K562 (cell line): ENCODE results near the gene QKI. TPM values are rescaled to one million over a fixed set of nuclear protein-coding genes. Genes with fewer than 3 reads are reported as not detected.

ENCODE experiments used
- AFF1 ChIP-seq, 2 experiments: fragments of 450-650 bp; IDR thresholded peaks; 2 replicates each; pipeline ENCODE4 v1.6.1; 2018; ENCODE audit warnings: mild to moderate bottlenecking in 2 of 2, low read depth in 1 of 2; ENCODE audit not compliant: partially characterized antibody in 2 of 2
- CAMTA2 ChIP-seq: fragments of 250-450 bp; sonication (Bioruptor Pico); conservative IDR thresholded peaks from 2 replicates; pipeline ENCODE4 v1.5.1; 2022
- ERF ChIP-seq: fragments of 450-650 bp; formaldehyde crosslinking; IDR thresholded peaks from 2 replicates; pipeline ENCODE4 v1.4.0; 2020; ENCODE audit warnings: mild to moderate bottlenecking, mixed read lengths
- RBM14 ChIP-seq: fragments of 200-400 bp; formaldehyde crosslinking; IDR thresholded peaks from 2 replicates; pipeline ENCODE4 v1.6.1; 2018; ENCODE audit warnings: low read depth, mild to moderate bottlenecking, low read length, moderate library complexity, borderline replicate concordance; ENCODE audit not compliant: insufficient read depth
- SUPT5H ChIP-seq: fragments of 450-650 bp; IDR thresholded peaks from 2 replicates; pipeline ENCODE4 v1.6.1; 2016
- polyA plus RNA-seq, 8 experiments: library from polyadenylated mRNA; depleted of rRNA in 4 of 8; stranded (reverse) in 5 of 8; unstranded in 3 of 8; fragments of >200 nt; fragmentation: Nextera tagmentation in 2 of 8; fragmentation: Illumina TruSeq in 1 of 8; extraction: Ambion mirVana in 2 of 8; extraction: Trizol in 1 of 8; gene quantifications; 2 replicates each; pipeline versions ENCODE4 v1.2.1 to v1.2.3, GENCODE V29; 2011 to 2014; ENCODE audit warnings: inconsistent platforms in 1 of 8, missing spikeins in 1 of 8
- total RNA-seq, 7 experiments: library from RNA; depleted of rRNA in 6 of 7; stranded (reverse); fragments of >200 nt in 6 of 7; fragmentation: Illumina TruSeq in 2 of 7; extraction: Trizol in 2 of 7; gene quantifications; 2 replicates each; pipeline versions ENCODE4 v1.2.1 to v1.2.3, GENCODE V29; 2011 to 2021; ENCODE audit warnings: low replicate concordance in 1 of 7
- TF ChIP-seq, protein P1 (sequence below), 2 experiments: IDR thresholded peaks; 2 replicates each; pipeline ENCODE4 v1.6.1; 2011; ENCODE audit warnings: borderline replicate concordance in 1 of 2, control low read depth in 1 of 2, low read depth in 1 of 2, low read length in 1 of 2, mild to moderate bottlenecking in 1 of 2, mixed read lengths in 1 of 2, moderate library complexity in 1 of 2; ENCODE audit not compliant: insufficient read depth in 1 of 2, insufficient read length in 1 of 2, poor library complexity in 1 of 2, severe bottlenecking in 1 of 2; ENCODE audit errors: extremely low read depth in 1 of 2

Gene QKI
- total and polyA plus RNA-seq, 9 of the 15 experiments (the other 6 are each of a cell fraction or from before 2014, with no cell fraction given) = 20.4 to 215 (median 123) TPM

DNA sequence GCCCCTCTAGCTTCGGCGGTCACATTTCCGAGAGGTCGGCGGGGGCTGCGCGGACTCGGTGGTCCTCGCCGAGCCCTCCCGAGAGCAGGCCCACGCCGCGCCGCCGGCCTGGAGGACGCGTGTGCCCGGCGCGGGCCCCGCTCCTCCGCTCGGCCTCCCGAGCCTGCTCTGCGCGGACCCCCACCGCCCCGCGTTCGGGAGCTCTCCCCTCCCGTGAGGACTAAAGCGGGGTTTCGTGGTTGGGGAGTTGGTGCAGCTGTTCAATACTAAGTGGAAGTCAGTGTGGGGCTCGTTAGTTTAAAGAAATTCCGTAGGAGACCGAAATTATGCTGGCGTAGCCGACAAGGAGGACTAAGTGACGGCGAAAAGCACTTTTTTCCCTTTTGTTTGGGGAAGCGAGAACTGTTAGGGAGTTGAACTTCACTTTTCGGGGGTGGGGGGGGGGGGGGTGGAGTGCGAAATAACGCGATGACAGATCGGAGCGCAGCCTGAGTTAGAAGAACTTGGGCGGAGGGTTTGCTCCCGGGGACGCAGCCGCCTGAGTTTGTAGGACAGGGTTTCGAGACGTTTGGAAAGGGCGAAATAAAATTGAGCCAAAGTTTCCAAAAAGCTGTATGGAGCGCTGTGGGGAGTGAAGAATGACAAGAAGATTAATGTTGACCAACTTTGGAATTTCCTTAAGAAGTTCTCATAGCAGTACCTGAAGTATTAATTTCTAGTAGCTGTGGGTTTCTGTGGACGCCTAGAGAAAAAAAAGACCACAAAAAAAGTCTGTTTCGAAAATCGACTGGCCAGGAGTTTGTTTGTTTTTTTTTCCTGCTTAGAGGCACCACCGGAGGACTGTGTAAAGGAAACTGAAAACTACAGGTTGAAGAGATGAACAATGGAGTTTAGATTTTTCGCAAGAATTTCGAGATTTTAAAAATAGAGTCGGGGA, 1.4 kb downstream of the QKI start (continued):
- TF ChIP-seq ERF (CRISPR knock-in tag) = 0 out of 2 replicates have a peak, but pooled peaks have one; percentile 30
- TF ChIP-seq, protein P1, sequence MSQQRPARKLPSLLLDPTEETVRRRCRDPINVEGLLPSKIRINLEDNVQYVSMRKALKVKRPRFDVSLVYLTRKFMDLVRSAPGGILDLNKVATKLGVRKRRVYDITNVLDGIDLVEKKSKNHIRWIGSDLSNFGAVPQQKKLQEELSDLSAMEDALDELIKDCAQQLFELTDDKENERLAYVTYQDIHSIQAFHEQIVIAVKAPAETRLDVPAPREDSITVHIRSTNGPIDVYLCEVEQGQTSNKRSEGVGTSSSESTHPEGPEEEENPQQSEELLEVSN (IDR thresholded peaks at IDR 0.05; ENCODE audit: borderline replicate concordance in 1 of 2, extremely low read depth in 1 of 2, insufficient read depth in 1 of 2, insufficient read length in 1 of 2, low read depth in 1 of 2, low read length in 1 of 2, poor library complexity in 1 of 2, severe bottlenecking in 1 of 2) = no peak
- peak in 1 of 2 experiments; percentile 30 for TF ChIP-seq AFF1 (IDR thresholded peaks at IDR 0.05; ENCODE audit: low read depth in 1 of 2, partially characterized antibody in 2 of 2)
- no peak for TF ChIP-seq CAMTA2 (CRISPR knock-in tag)
- TF ChIP-seq SUPT5H = 0 out of 2 replicates have a peak, but pooled peaks have one; percentile 43
- no peak for TF ChIP-seq RBM14
